NOMO-1 treated with dmso at 0.1 percent for 144 hours (cell line): ENCODE results near the gene CCDC148.

Source experiments
- DNase-seq: peaks from one replicate; lab custom pipeline; 2025; ENCODE audit not compliant: unreplicated experiment; lab: John Stamatoyannopoulos, UW

CCDC148 gene

GRCh38 chr2:158130832-158131473 lies 325.6 kb downstream of the CCDC148 start:
- no peak for DNase-seq

GRCh38 chr2:158129037-158129436 lies 327.5 kb downstream of the CCDC148 start:
- no peak for DNase-seq

- DNase-seq = no peak
Measured at GRCh38 chr2:158128168-158128973, 328.2 kb downstream of the CCDC148 start.

GRCh38 chr2:158127380-158127804 lies 329.2 kb downstream of the CCDC148 start:
- DNase-seq = no peak

GRCh38 chr2:158125756-158126498 lies 330.6 kb downstream of the CCDC148 start:
- DNase-seq = no peak

- no peak for DNase-seq
Measured at GRCh38 chr2:158124896-158125295, 331.7 kb downstream of the CCDC148 start.
